ENCODE data around the gene OXNAD1.

DNA sequence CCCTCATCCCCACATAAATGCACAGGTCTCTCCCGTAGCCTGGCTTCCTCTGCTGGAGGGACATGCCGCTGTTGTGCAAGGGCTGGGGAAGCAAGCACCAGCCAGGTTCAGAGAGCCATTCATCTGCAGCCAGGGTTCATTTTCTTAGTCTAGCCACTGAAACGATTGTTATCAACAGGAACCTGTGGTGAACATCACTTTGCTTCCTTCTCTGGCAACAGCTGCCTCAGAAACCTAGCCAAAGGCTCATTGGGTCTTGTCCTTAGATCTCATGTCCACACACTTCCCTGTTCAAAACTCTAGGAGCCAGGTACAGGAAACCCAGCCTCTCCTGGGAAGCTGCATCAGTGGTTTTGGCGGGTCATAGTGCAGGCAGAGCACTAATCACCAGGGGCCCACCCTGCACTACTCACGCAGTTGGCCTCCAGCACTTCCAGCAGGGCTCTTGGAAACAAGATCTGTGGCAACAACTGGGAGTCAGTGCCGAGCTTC, 47.0 kb downstream of the OXNAD1 start:
- no peak for TF ChIP-seq EZH2 (IDR thresholded peaks at IDR 0.05; ENCODE audit: insufficient read depth, poor library complexity, severe bottlenecking)
- no peak for TF ChIP-seq EZH2phosphoT487 (IDR thresholded peaks at IDR 0.05; ENCODE audit: insufficient read depth, low read depth)

Data from GM23248 (cell line).